ENCODE measurements around the gene CYCS.
"Not testable (repeated sequence)": the region's sequence is repeated elsewhere in the genome, so short reads cannot be mapped to it uniquely, and the experiment has no call there.

Gene CYCS

DNA sequence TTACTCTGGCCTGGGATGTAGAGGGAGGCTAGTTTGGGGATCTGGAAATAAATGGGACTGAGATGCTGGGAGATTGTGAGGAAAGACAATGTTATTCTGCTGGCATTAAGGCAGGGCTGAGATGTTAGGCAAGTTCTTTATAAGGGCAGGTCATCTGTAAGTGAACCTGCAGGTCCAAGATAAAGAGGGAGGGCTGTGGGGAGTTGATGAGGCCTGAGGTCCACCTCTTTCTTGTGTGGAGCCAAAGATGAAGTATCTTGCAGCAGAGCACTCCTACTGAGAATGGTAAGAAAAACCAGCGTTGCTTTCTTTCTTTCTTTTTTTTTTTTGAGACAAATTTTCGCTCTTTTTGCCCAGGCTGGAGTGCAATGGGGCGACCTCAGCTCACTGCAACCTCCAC is 19.1 kb downstream of the CYCS start:
- H3K36me3 ChIP-seq (ENCODE audit: insufficient read depth, low read length), result no peaks in the 10 kb centered on the region
- H3K27me3 ChIP-seq (ENCODE audit: insufficient read depth, low read length), result no peaks in the 10 kb centered on the region
- no peak overlapping the region for H3K4me3 ChIP-seq (ENCODE audit: low read length)
- H3K4me1 ChIP-seq (ENCODE audit: insufficient read depth, low read length), result no peaks in the 10 kb centered on the region
- peaks cover 4% of the 10 kb centered on the region for H3K9me3 ChIP-seq (ENCODE audit: low read length)
- H2AFZ ChIP-seq (ENCODE audit: low read depth, low read length), result no peak overlapping the region

GRCh38 chr7:25103773-25104172 is 21.3 kb downstream of the CYCS start:
- no peak overlapping the region for H2AFZ ChIP-seq (ENCODE audit: low read depth, low read length)
- H3K36me3 ChIP-seq (ENCODE audit: insufficient read depth, low read length), result no peaks in the 10 kb centered on the region
- peaks cover 3% of the 10 kb centered on the region for H3K9me3 ChIP-seq (ENCODE audit: low read length)
- no peaks in the 10 kb centered on the region for H3K27me3 ChIP-seq (ENCODE audit: insufficient read depth, low read length)
- H3K4me1 ChIP-seq (ENCODE audit: insufficient read depth, low read length), result no peaks in the 10 kb centered on the region
- H3K4me3 ChIP-seq (ENCODE audit: low read length), result no peak overlapping the region

- H3K4me3 ChIP-seq (ENCODE audit: low read length), result no peak overlapping the region
- H3K27me3 ChIP-seq (ENCODE audit: insufficient read depth, low read length), result no peaks in the 10 kb centered on the region
- H2AFZ ChIP-seq (ENCODE audit: low read depth, low read length), result no peak overlapping the region
- no peaks in the 10 kb centered on the region for H3K9me3 ChIP-seq (ENCODE audit: low read length)
- H3K4me1 ChIP-seq (ENCODE audit: insufficient read depth, low read length), result no peaks in the 10 kb centered on the region
- H3K36me3 ChIP-seq (ENCODE audit: insufficient read depth, low read length), result no peaks in the 10 kb centered on the region
Measured at GRCh38 chr7:25101817-25102216, 23.2 kb downstream of the CYCS start.

- Histone ChIP-seq H3K36me3 (ENCODE audit: insufficient read depth, low read length) (no peaks in the 10 kb centered on the region), H3K4me1 (ENCODE audit: insufficient read depth, low read length) (no peaks in the 10 kb centered on the region), H3K9me3 (ENCODE audit: low read length) (no peaks in the 10 kb centered on the region), H3K27me3 (ENCODE audit: insufficient read depth, low read length) (no peaks in the 10 kb centered on the region), H2AFZ (ENCODE audit: low read depth, low read length) (no peak overlapping the region), H3K4me3 (ENCODE audit: low read length) (no peak overlapping the region)
Measured at GRCh38 chr7:25098096-25099046, 26.7 kb downstream of the CYCS start.

- Histone ChIP-seq H2AFZ (ENCODE audit: low read depth, low read length) (no peak overlapping the region), H3K4me3 (ENCODE audit: low read length) (no peak overlapping the region), H3K27me3 (ENCODE audit: insufficient read depth, low read length) (no peaks in the 10 kb centered on the region), H3K9me3 (ENCODE audit: low read length) (no peaks in the 10 kb centered on the region), H3K36me3 (ENCODE audit: insufficient read depth, low read length) (no peaks in the 10 kb centered on the region), H3K4me1 (ENCODE audit: insufficient read depth, low read length) (peaks cover 7% of the 10 kb centered on the region)
Measured at GRCh38 chr7:25095516-25096345, 29.3 kb downstream of the CYCS start.

- H3K27me3 ChIP-seq (ENCODE audit: insufficient read depth, low read length), result no peaks in the 10 kb centered on the region
- no peaks in the 10 kb centered on the region for H3K9me3 ChIP-seq (ENCODE audit: low read length)
- H2AFZ ChIP-seq (ENCODE audit: low read depth, low read length), result no peak overlapping the region
- peaks cover 15% of the 10 kb centered on the region for H3K4me1 ChIP-seq (ENCODE audit: insufficient read depth, low read length)
- no peaks in the 10 kb centered on the region for H3K36me3 ChIP-seq (ENCODE audit: insufficient read depth, low read length)
- no peak overlapping the region for H3K4me3 ChIP-seq (ENCODE audit: low read length)
Measured at GRCh38 chr7:25093268-25093826, 31.7 kb downstream of the CYCS start.

- H3K9me3 ChIP-seq (ENCODE audit: low read length), result no peaks in the 10 kb centered on the region
- H3K27me3 ChIP-seq (ENCODE audit: insufficient read depth, low read length), result no peaks in the 10 kb centered on the region
- no peak overlapping the region for H3K4me3 ChIP-seq (ENCODE audit: low read length)
- no peaks in the 10 kb centered on the region for H3K36me3 ChIP-seq (ENCODE audit: insufficient read depth, low read length)
- H3K4me1 ChIP-seq (ENCODE audit: insufficient read depth, low read length), result peaks cover 15% of the 10 kb centered on the region
- no peak overlapping the region for H2AFZ ChIP-seq (ENCODE audit: low read depth, low read length)
Measured at GRCh38 chr7:25091779-25092178, 33.3 kb downstream of the CYCS start.

- no peaks in the 10 kb centered on the region for H3K27me3 ChIP-seq (ENCODE audit: insufficient read depth, low read length)
- H2AFZ ChIP-seq (ENCODE audit: low read depth, low read length), result no peak overlapping the region
- no peaks in the 10 kb centered on the region for H3K36me3 ChIP-seq (ENCODE audit: insufficient read depth, low read length)
- H3K9me3 ChIP-seq (ENCODE audit: low read length), result no peaks in the 10 kb centered on the region
- peaks cover 15% of the 10 kb centered on the region for H3K4me1 ChIP-seq (ENCODE audit: insufficient read depth, low read length)
- no peak overlapping the region for H3K4me3 ChIP-seq (ENCODE audit: low read length)
Measured at GRCh38 chr7:25091176-25091575, 33.9 kb downstream of the CYCS start.

GRCh38 chr7:25090374-25090773 is 34.7 kb downstream of the CYCS start:
- no peak overlapping the region for H2AFZ ChIP-seq (ENCODE audit: low read depth, low read length)

DNA sequence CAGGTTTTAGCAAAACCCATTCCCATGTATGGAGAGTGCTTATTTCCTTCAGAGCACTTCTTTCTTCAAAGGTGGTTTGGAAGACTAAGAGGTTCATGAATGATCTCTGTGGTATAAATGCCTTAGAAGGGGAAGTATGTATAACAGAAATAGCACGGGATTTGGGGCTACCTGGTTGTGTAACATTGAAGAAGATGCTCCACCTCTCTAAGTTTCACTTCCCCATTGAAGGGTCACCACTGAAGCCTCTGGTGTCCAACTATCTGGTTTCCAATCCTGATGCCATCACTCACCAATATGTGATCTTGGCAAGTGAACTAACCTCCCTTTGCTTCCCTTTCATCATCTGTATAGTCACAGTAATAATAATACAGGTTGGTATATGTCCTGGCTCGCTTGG is 37.2 kb downstream of the CYCS start:
- no peaks in the 10 kb centered on the region for H3K27me3 ChIP-seq (ENCODE audit: insufficient read depth, low read length)
- H3K9me3 ChIP-seq (ENCODE audit: low read length), result no peaks in the 10 kb centered on the region
- H3K4me1 ChIP-seq (ENCODE audit: insufficient read depth, low read length), result peaks cover 15% of the 10 kb centered on the region
- no peaks in the 10 kb centered on the region for H3K36me3 ChIP-seq (ENCODE audit: insufficient read depth, low read length)
- no peak overlapping the region for H3K4me3 ChIP-seq (ENCODE audit: low read length)
- no peak overlapping the region for H2AFZ ChIP-seq (ENCODE audit: low read depth, low read length)

More at GRCh38 chr7:25090374-25090773, 34.7 kb downstream of the CYCS start:
- no peaks in the 10 kb centered on the region for H3K9me3 ChIP-seq (ENCODE audit: low read length)
- peaks cover 15% of the 10 kb centered on the region for H3K4me1 ChIP-seq (ENCODE audit: insufficient read depth, low read length)
- H3K4me3 ChIP-seq (ENCODE audit: low read length), result no peak overlapping the region
- H3K27me3 ChIP-seq (ENCODE audit: insufficient read depth, low read length), result no peaks in the 10 kb centered on the region
- no peaks in the 10 kb centered on the region for H3K36me3 ChIP-seq (ENCODE audit: insufficient read depth, low read length)

GRCh38 chr7:25084821-25085220 is 40.2 kb downstream of the CYCS start:
- Histone ChIP-seq H3K27me3 (ENCODE audit: insufficient read depth, low read length) (no peaks in the 10 kb centered on the region), H3K9me3 (ENCODE audit: low read length) (no peaks in the 10 kb centered on the region), H3K36me3 (ENCODE audit: insufficient read depth, low read length) (no peaks in the 10 kb centered on the region), H3K4me3 (ENCODE audit: low read length) (no peak overlapping the region), H2AFZ (ENCODE audit: low read depth, low read length) (no peak overlapping the region), H3K4me1 (ENCODE audit: insufficient read depth, low read length) (no peaks in the 10 kb centered on the region)

DNA sequence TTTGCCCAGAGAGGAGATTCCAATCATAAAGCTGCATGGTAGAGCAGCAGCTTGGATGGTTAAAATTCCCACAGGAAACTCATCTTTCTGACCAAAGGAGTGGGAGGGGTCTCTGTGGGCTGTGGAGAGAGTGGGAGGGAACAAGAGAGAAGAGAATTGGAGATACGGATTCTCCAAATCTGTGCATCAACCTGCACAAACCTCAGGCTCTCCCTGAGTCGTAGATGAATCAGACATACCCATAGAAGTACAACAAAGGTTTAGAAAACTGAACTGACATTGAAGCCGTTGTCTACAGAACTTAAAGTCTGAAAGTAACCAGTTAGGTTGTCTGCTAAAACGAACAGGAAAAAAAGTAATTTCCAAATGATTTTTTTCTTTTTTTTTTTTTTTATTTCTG is 41.9 kb downstream of the CYCS start:
- Histone ChIP-seq H3K27me3 (ENCODE audit: insufficient read depth, low read length) (no peaks in the 10 kb centered on the region), H3K4me1 (ENCODE audit: insufficient read depth, low read length) (no peaks in the 10 kb centered on the region), H3K9me3 (ENCODE audit: low read length) (no peaks in the 10 kb centered on the region), H3K4me3 (ENCODE audit: low read length) (no peak overlapping the region), H2AFZ (ENCODE audit: low read depth, low read length) (no peak overlapping the region), H3K36me3 (ENCODE audit: insufficient read depth, low read length) (no peaks in the 10 kb centered on the region)

DNA sequence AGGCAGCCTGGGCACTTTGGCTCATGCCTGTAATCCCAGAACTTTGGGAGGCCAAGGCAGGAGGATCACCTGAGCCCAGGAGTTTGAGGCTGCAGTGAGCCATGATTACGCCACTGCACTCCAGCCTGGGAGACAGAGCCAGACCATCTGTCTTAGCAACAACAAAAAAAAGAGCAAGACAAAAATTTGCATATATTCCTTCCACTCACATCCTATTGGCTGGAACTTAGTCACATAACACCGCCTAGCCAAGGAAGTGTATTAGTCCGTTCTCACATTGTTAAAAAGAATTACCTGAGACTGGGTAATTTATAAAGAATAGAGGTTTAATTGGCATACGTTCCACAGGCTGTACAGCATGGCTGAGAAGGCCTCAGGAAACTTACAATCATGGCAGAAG is 43.0 kb downstream of the CYCS start:
- not testable (repeated sequence) for H3K9me3 ChIP-seq (ENCODE audit: low read length); H3K4me1 ChIP-seq (ENCODE audit: insufficient read depth, low read length); H3K27me3 ChIP-seq (ENCODE audit: insufficient read depth, low read length); H2AFZ ChIP-seq (ENCODE audit: low read depth, low read length); H3K4me3 ChIP-seq (ENCODE audit: low read length); H3K36me3 ChIP-seq (ENCODE audit: insufficient read depth, low read length)
